Smooth muscle cell (in vitro differentiated cells): ENCODE data around the gene ZNF778. TPM values are rescaled to one million over a fixed set of nuclear protein-coding genes. Genes with fewer than 3 reads are reported as not detected.

Experiments used
- DNase-seq: peaks from one replicate; lab custom pipeline; 2025; ENCODE audit not compliant: unreplicated experiment; lab: John Stamatoyannopoulos, UW
- H2AFZ ChIP-seq: fragments of 200-600 bp; sonication (generic); 2 replicates; pipeline ENCODE4 v1.6.0; 2016; ENCODE audit warnings: antibody characterized with exemption, low read depth, mild to moderate bottlenecking
- H3F3A ChIP-seq: fragments of 200-600 bp; sonication (generic); 2 replicates; pipeline ENCODE4 v1.6.0; 2017; ENCODE audit warnings: antibody characterized with exemption, low read depth
- H3K27ac ChIP-seq: fragments of 200-600 bp; sonication (generic); 2 replicates; pipeline ENCODE4 v1.5.1; 2016; ENCODE audit warnings: low read depth, mild to moderate bottlenecking
- H3K27me3 ChIP-seq: fragments of 200-600 bp; sonication (generic); 2 replicates; pipeline ENCODE4 v1.6.1; 2016; ENCODE audit warnings: low read depth, mild to moderate bottlenecking
- H3K36me3 ChIP-seq: fragments of 200-600 bp; sonication (generic); 2 replicates; pipeline ENCODE4 v1.5.1; 2016; ENCODE audit warnings: low read depth
- H3K4me1 ChIP-seq: fragments of 200-600 bp; sonication (generic); 2 replicates; pipeline ENCODE4 v1.5.1; 2016; ENCODE audit warnings: low read depth
- H3K4me2 ChIP-seq: fragments of 200-600 bp; sonication (generic); 2 replicates; pipeline ENCODE4 v1.6.0; 2016; ENCODE audit warnings: mild to moderate bottlenecking
- H3K4me3 ChIP-seq: fragments of 200-600 bp; sonication (generic); 2 replicates; pipeline ENCODE4 v1.5.1; 2016; ENCODE audit warnings: mild to moderate bottlenecking
- H3K79me2 ChIP-seq: fragments of 200-600 bp; sonication (generic); 2 replicates; pipeline ENCODE4 v1.6.0; 2016; ENCODE audit warnings: low read depth, mild to moderate bottlenecking
- H3K9ac ChIP-seq: fragments of 200-600 bp; sonication (generic); 2 replicates; pipeline ENCODE4 v1.6.0; 2016; ENCODE audit warnings: low read depth
- H3K9me3 ChIP-seq: fragments of 200-600 bp; sonication (generic); replicated peaks from 2 replicates; pipeline ENCODE4 v1.5.1; 2016; ENCODE audit warnings: low read depth
- H4K20me1 ChIP-seq: fragments of 200-600 bp; sonication (generic); 2 replicates; pipeline ENCODE4 v1.6.0; 2016; ENCODE audit warnings: low read depth
- CTCF ChIP-seq: fragments of 200-600 bp; sonication (generic); IDR thresholded peaks from 2 replicates; pipeline ENCODE4 v1.5.1; 2017; ENCODE audit warnings: borderline replicate concordance, mild to moderate bottlenecking, antibody characterized with exemption; ENCODE audit not compliant: insufficient read depth, poor library complexity, severe bottlenecking
- WGBS: methylation state at CpG from one replicate; pipeline ENCODE4 v1.1.7; 2016; ENCODE audit warnings: low lambda C conversion rate; 5-methylcytosine and 5-hydroxymethylcytosine counted together
- polyA plus RNA-seq: library from polyadenylated mRNA; unstranded; fragments of >200 nt; fragmentation: Nextera tagmentation; extraction: Ambion mirVana; gene quantifications from 2 replicates; pipeline ENCODE4 v1.2.1, GENCODE V29; 2016
- total RNA-seq: library from RNA; depleted of rRNA; stranded (reverse); fragments of >200 nt; gene quantifications from 2 replicates; pipeline ENCODE4 v1.2.3, GENCODE V29; 2014

The ZNF778 gene
- total and polyA plus RNA-seq, 2 experiments from 2014 or later = 3.0 to 6.2 TPM

- Histone ChIP-seq H3K4me3 (no peak overlapping the region), H3K9ac (no peak overlapping the region), H3K4me1 (no peaks in the 10 kb centered on the region), H3K79me2 (peaks cover 5% of the 10 kb centered on the region), H3K4me2 (no peak overlapping the region), H3F3A (no peaks in the 10 kb centered on the region), H3K27me3 (no peaks in the 10 kb centered on the region), H4K20me1 (peaks cover 60% of the 10 kb centered on the region), H3K27ac (no peak overlapping the region), H3K36me3 (no peaks in the 10 kb centered on the region), H3K9me3 (no peaks in the 10 kb centered on the region), H2AFZ (no peak overlapping the region)
- TF ChIP-seq CTCF = no peak
- no peak for DNase-seq
- 98% methylated on average over 30 of the region's 30 CpGs for WGBS
Observed at GRCh38 chr16:89274561-89275283, 57.2 kb downstream of the ZNF778 start.

- no peaks in the 10 kb centered on the region for H3K36me3 ChIP-seq
- DNase-seq = no peak
- WGBS = 97% methylated on average over 11 of the region's 11 CpGs
Observed at GRCh38 chr16:89275284-89275584, 57.7 kb downstream of the ZNF778 start.

GRCh38 chr16:89275837-89276720, 58.6 kb downstream of the ZNF778 start:
- H3F3A ChIP-seq = no peaks in the 10 kb centered on the region
- no peak for DNase-seq
- WGBS = 96% methylated on average over 39 of the region's 39 CpGs
- no peak overlapping the region for H3K27ac ChIP-seq
- H3K4me3 ChIP-seq = no peak overlapping the region
- H3K9me3 ChIP-seq = no peaks in the 10 kb centered on the region
- H3K4me1 ChIP-seq = no peaks in the 10 kb centered on the region
- peaks cover 55% of the 10 kb centered on the region for H4K20me1 ChIP-seq
- peaks cover 5% of the 10 kb centered on the region for H3K79me2 ChIP-seq
- no peak overlapping the region for H3K9ac ChIP-seq
- no peak overlapping the region for H3K4me2 ChIP-seq
- H3K27me3 ChIP-seq = no peaks in the 10 kb centered on the region
- no peak for TF ChIP-seq CTCF
- no peak overlapping the region for H2AFZ ChIP-seq
- H3K36me3 ChIP-seq = no peaks in the 10 kb centered on the region

More at GRCh38 chr16:89275284-89275584, 57.7 kb downstream of the ZNF778 start:
- no peak overlapping the region for H2AFZ ChIP-seq
- TF ChIP-seq CTCF = no peak
- H3F3A ChIP-seq = no peaks in the 10 kb centered on the region
- H3K27me3 ChIP-seq = no peaks in the 10 kb centered on the region
- no peaks in the 10 kb centered on the region for H3K9me3 ChIP-seq
- no peak overlapping the region for H3K4me3 ChIP-seq
- H3K27ac ChIP-seq = no peak overlapping the region
- H3K4me1 ChIP-seq = no peaks in the 10 kb centered on the region
- H4K20me1 ChIP-seq = peaks cover 60% of the 10 kb centered on the region
- H3K79me2 ChIP-seq = peaks cover 5% of the 10 kb centered on the region
- no peak overlapping the region for H3K4me2 ChIP-seq
- H3K9ac ChIP-seq = no peak overlapping the region
